Stomach (tissue), 4 donors: ENCODE results near the gene GRAMD4.

Experiments
- CTCF ChIP-seq, 7 experiments: fragments of 450-650 bp in 4 of 7; fragments of 200-600 bp in 3 of 7; sonication (generic) in 3 of 7; IDR thresholded peaks; one replicate each; pipeline ENCODE4 v1.5.1; 2016 to 2019; ENCODE audit warnings: antibody characterized with exemption in 7 of 7, control low read depth in 2 of 7, mild to moderate bottlenecking in 1 of 7
- POLR2A ChIP-seq, 4 donors: fragments of 450-650 bp; IDR thresholded peaks; one replicate each; pipeline ENCODE4 v1.6.1; 2016; ENCODE audit warnings: antibody characterized with exemption in 4 of 4, control low read depth in 2 of 4, mild to moderate bottlenecking in 1 of 4, moderate library complexity in 1 of 4

GRCh38 chr22:46610356-46610755 lies 9.8 kb upstream of the GRAMD4 start:
- TF ChIP-seq CTCF (IDR thresholded peaks at IDR 0.05) = no peak
- no peak for TF ChIP-seq POLR2A (IDR thresholded peaks at IDR 0.05)
